Keratinocyte (primary cell): ENCODE data around the gene C16orf82. TPM values are rescaled to one million over a fixed set of nuclear protein-coding genes. Genes with fewer than 3 reads are reported as not detected.

Experiments
- DNase-seq: peaks from one replicate; pipeline ENCODE4 v3.0.0-alpha.2; 2011; ENCODE audit warnings: low read depth, missing footprints, low spot score
- FAIRE-seq: peaks from 2 replicates; lab custom pipeline; 2011; peaks lifted over from hg19 to GRCh38; lab: Jason Lieb, UNC
- H2AFZ ChIP-seq: 2 replicates; pipeline ENCODE4 v1.6.0; 2012; ENCODE audit warnings: low read length, control low read depth, inconsistent platforms; ENCODE audit not compliant: control insufficient read depth
- H3K27ac ChIP-seq: 2 replicates; pipeline ENCODE4 v1.5.1; 2011; ENCODE audit warnings: low read length; ENCODE audit not compliant: control insufficient read depth, insufficient read depth
- H3K27me3 ChIP-seq: 3 replicates; pipeline ENCODE4 v1.6.0; 2011; ENCODE audit warnings: low read length; ENCODE audit not compliant: control insufficient read depth, insufficient read depth; ENCODE audit errors: extremely low read depth
- H3K36me3 ChIP-seq, 2 experiments: 2 replicates in 1 of 2; 3 replicates in 1 of 2; pipeline ENCODE4 v1.5.1; 2011; ENCODE audit warnings: low read length in 2 of 2, mild to moderate bottlenecking in 1 of 2; ENCODE audit not compliant: control insufficient read depth in 2 of 2, insufficient read depth in 2 of 2; ENCODE audit errors: extremely low read depth in 1 of 2
- H3K4me1 ChIP-seq: 3 replicates; pipeline ENCODE4 v1.5.1; 2011; ENCODE audit warnings: low read length; ENCODE audit not compliant: control insufficient read depth, insufficient read depth; ENCODE audit errors: extremely low read depth
- H3K4me2 ChIP-seq: 3 replicates; pipeline ENCODE4 v1.6.0; 2011; ENCODE audit warnings: low read depth, low read length; ENCODE audit not compliant: control insufficient read depth, insufficient read depth; ENCODE audit errors: extremely low read depth
- H3K4me3 ChIP-seq, 3 experiments: fragments of 200-600 bp in 1 of 3; sonication (generic) in 1 of 3; 2 replicates in 2 of 3; 3 replicates in 1 of 3; pipeline ENCODE4 v1.5.1; 2011 to 2016; ENCODE audit warnings: low read length in 3 of 3, mild to moderate bottlenecking in 3 of 3, control low read depth in 2 of 3, inconsistent platforms in 1 of 3, low read depth in 1 of 3, mixed read lengths in 1 of 3, mixed run types in 1 of 3, moderate library complexity in 1 of 3; ENCODE audit not compliant: control insufficient read depth in 2 of 3, insufficient read depth in 2 of 3; ENCODE audit errors: extremely low read depth in 1 of 3
- H3K79me2 ChIP-seq: 2 replicates; pipeline ENCODE4 v1.6.0; 2012; ENCODE audit warnings: low read length; ENCODE audit not compliant: control insufficient read depth, insufficient read depth
- H3K9ac ChIP-seq: 3 replicates; pipeline ENCODE4 v1.6.0; 2011; ENCODE audit warnings: low read length; ENCODE audit not compliant: control insufficient read depth, insufficient read depth; ENCODE audit errors: extremely low read depth
- H3K9me1 ChIP-seq: 3 replicates; pipeline ENCODE4 v1.6.0; 2011; ENCODE audit warnings: low read length; ENCODE audit not compliant: control insufficient read depth, insufficient read depth; ENCODE audit errors: extremely low read depth
- H3K9me3 ChIP-seq: 2 replicates; pipeline ENCODE4 v1.5.1; 2012; ENCODE audit warnings: low read depth, low read length; ENCODE audit not compliant: control insufficient read depth
- H4K20me1 ChIP-seq: 3 replicates; pipeline ENCODE4 v1.6.0; 2011; ENCODE audit warnings: low read length; ENCODE audit not compliant: control insufficient read depth, insufficient read depth; ENCODE audit errors: extremely low read depth
- CTCF ChIP-seq, 3 experiments: IDR thresholded peaks in 1 of 3; conservative IDR thresholded peaks in 1 of 3; optimal IDR thresholded peaks in 1 of 3; 2 replicates in 2 of 3; 3 replicates in 1 of 3; pipeline versions ENCODE3 to v1.5.1; 2011; ENCODE audit warnings: low read length in 3 of 3, mild to moderate bottlenecking in 3 of 3, moderate library complexity in 2 of 3, control low read depth in 1 of 3, inconsistent platforms in 1 of 3; ENCODE audit not compliant: insufficient read depth in 2 of 3; ENCODE audit errors: extremely low read depth in 1 of 3
- EZH2 ChIP-seq: IDR thresholded peaks from one replicate; pipeline ENCODE4 v1.6.1; 2012; ENCODE audit warnings: inconsistent platforms, mild to moderate bottlenecking, low read length, moderate library complexity
- dilution Hi-C: fragments of 300-500 bp; cut with MboI; formaldehyde crosslinking; loops from one replicate; pipeline ENCODE4 v1.7.0; 2020; ENCODE audit warnings: low sequenced_read_pairs; ENCODE audit not compliant: extremely low pct_ligation_motif_present
- polyA plus RNA-seq, 5 experiments: library from polyadenylated mRNA; depleted of rRNA in 3 of 5; stranded (reverse) in 3 of 5; stranded (forward) in 1 of 5; unstranded in 1 of 5; fragments of >200 nt; gene quantifications; 1 replicate in 1 of 5; 2 replicates in 3 of 5; 3 replicates in 1 of 5; pipeline versions ENCODE4 v1.2.1 to v1.2.3, GENCODE V29; 2011 to 2012; ENCODE audit warnings: missing spikeins in 2 of 5, low read depth in 1 of 5, low replicate concordance in 1 of 5

C16orf82 gene
- polyA plus RNA-seq, 1 donor (not counting 4 experiments of a cell fraction or from before 2014, with no cell fraction given), result not detected

GRCh38 chr16:27024010-27024409, 42.7 kb upstream of the C16orf82 start:
- H2AFZ ChIP-seq, result no peak overlapping the region
- no peak for DNase-seq
- no peak overlapping the region for H3K27ac ChIP-seq
- dilution Hi-C loops, result no loop called here
- no peaks in the 10 kb centered on the region for H3K9me1 ChIP-seq
- H3K9ac ChIP-seq, result no peak overlapping the region
- peaks cover 4% of the 10 kb centered on the region for H3K9me3 ChIP-seq
- no peaks in the 10 kb centered on the region for H3K36me3 ChIP-seq
- no peak overlapping the region for H3K4me2 ChIP-seq
- TF ChIP-seq CTCF (optimal IDR thresholded peaks at IDR 0.05 in 1 of 3, IDR thresholded peaks at IDR 0.05 in 1 of 3, conservative IDR thresholded peaks at IDR 0.05 in 1 of 3; ENCODE audit: extremely low read depth in 1 of 3, insufficient read depth in 2 of 3, low read length in 3 of 3) (no peak), EZH2 (no peak)
- H3K79me2 ChIP-seq, result no peaks in the 10 kb centered on the region
- no peaks in the 10 kb centered on the region for H3K27me3 ChIP-seq
- no peak overlapping the region for H3K4me3 ChIP-seq
- H4K20me1 ChIP-seq, result no peaks in the 10 kb centered on the region
- no peak for FAIRE-seq
- H3K4me1 ChIP-seq, result no peaks in the 10 kb centered on the region

- no peaks in the 10 kb centered on the region for H3K79me2 ChIP-seq
- H3K36me3 ChIP-seq, result no peaks in the 10 kb centered on the region
- H3K9me1 ChIP-seq, result no peaks in the 10 kb centered on the region
- no peak overlapping the region for H3K27ac ChIP-seq
- no peak for FAIRE-seq
- TF ChIP-seq CTCF (optimal IDR thresholded peaks at IDR 0.05 in 1 of 3, IDR thresholded peaks at IDR 0.05 in 1 of 3, conservative IDR thresholded peaks at IDR 0.05 in 1 of 3; ENCODE audit: extremely low read depth in 1 of 3, insufficient read depth in 2 of 3, low read length in 3 of 3) (no peak), EZH2 (no peak)
- no peaks in the 10 kb centered on the region for H3K27me3 ChIP-seq
- no peaks in the 10 kb centered on the region for H3K4me1 ChIP-seq
- no peak overlapping the region for H3K4me2 ChIP-seq
- no peak overlapping the region for H3K4me3 ChIP-seq
- H2AFZ ChIP-seq, result no peak overlapping the region
- no peak overlapping the region for H3K9ac ChIP-seq
- no peaks in the 10 kb centered on the region for H4K20me1 ChIP-seq
- dilution Hi-C loops, result no loop called here
- DNase-seq, result no peak
- H3K9me3 ChIP-seq, result peaks cover 4% of the 10 kb centered on the region
Observed at GRCh38 chr16:27025581-27025980, 41.1 kb upstream of the C16orf82 start.
